ENCODE results near the gene CYP2A6. TPM values are rescaled to one million over a fixed set of nuclear protein-coding genes. Genes with fewer than 3 reads are reported as not detected.
"Not testable (repeated sequence)": the region's sequence is repeated elsewhere in the genome, so short reads cannot be mapped to it uniquely, and the experiment has no call there.

Gene CYP2A6
- total RNA-seq, 2 experiments from 2014 or later, result not detected

DNA sequence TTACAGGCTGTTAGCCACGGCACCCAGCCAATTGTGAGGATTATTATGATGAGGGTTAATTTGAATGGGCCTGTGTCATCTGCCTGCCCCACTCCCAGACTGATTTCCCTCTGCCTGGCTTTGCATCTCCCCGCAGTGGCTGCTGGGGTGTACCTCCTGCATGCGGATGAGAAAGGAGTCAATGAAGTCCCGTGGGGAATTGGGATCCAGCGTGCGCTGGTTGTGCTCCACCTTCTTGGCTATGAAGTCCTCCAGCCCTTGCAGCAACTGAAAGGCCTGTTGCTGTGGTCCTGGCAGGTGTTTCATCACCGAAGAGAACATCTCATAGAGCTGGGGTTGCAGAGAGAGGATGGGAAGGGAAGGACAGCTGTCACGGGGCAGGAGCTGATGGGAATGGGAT is 3.5 kb downstream of the CYP2A6 start:
- POLR2A ChIA-PET, CTCF ChIA-PET: not testable (repeated sequence)

DNA sequence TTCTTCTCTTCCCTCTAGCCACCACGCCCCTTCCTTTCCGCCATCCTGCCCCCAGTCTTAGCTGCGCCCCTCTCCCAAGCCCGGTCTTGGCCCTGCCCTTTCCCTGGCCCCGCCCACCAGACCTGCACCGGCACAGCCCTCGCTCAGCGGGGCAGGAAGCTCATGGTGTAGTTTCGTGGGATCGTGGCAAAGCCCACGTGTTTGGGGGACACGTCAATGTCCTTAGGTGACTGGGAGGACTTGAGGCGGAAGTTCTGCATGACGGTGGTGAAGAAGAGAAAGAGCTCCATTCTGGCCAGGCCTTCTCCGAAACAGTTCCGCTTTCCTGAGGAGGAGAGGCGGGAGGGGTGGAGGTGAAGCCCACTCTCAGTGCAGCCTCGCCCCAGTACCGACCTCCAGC is 6.6 kb downstream of the CYP2A6 start:
- POLR2A ChIA-PET, CTCF ChIA-PET: not testable (repeated sequence)

DNA sequence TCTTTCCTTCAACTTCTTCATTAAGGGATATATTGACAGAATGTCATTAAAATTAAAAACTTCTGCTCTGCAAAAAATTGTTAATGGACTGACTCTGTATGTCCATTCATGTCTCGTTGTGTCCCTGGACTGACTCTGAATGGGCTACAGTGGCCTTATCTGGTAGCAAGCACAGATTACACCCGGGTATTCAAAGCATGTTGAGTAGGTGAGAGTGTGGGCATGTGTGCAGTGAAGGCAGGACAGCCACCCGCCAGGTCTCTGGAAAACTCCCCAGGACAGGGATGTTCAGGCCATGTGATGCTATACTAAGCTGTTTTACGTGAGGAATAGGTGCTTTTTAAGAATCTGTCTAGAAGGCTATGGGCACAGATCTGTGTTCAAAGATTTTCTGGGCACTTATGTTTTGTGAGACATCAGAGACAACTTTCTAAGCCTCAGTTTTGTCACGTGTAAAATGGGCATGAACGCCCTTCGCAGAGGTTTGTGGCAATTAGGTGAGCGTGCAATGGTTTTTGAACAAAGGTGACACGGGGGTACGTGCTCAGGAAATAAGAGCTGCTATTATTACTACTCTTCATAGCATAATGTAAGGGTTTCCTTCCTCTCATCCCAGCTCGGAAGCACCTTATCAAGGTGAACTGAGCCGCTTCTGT is 7.1 kb downstream of the CYP2A6 start:
- POLR2A ChIA-PET, result interaction anchor here (0.5 kb wide), 1 partner anchor 10 kb away, joined by 4 read pairs; no protein-coding TSS in a partner anchor
- CTCF ChIA-PET, result not testable (repeated sequence)

DNA sequence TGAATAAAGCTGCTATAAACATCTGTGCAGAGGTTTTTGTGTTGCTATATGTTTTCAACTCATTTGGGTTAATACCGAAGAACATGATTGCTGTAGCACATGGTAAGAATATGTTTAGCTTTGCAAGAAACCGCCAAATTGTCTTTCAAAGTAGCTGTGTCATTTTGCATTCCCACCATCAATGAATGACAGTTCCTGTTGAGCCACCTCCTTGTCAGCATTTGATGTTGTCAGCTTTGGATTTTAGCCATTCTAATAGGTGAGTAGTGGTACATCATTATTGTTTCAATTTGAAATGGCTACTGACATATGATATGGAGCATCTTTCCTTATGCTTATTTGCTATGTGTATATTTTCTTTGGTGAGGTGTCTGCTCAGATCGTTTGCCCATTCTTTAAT is 8.2 kb downstream of the CYP2A6 start:
- CTCF ChIA-PET, POLR2A ChIA-PET: not testable (repeated sequence)

DNA sequence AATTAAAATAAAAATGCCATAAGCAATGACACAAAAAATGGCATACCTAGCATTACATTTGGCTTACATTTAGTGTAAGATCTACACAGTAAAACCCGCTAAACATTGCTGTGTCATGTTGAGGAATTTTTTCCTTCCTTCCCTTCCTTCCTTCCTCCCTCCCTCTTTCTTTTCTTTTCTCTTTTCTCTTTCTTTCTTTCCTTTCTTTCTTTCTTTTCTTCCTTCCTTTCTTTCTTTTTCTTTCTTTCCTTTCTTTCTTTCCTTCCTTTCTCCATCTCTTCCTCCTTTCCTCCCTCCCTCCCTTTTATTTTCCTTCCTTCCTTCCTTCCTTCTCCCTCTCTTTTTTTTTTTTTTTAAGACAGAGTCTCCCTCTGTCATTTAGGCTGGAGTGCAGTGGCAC is 11.8 kb downstream of the CYP2A6 start:
- POLR2A ChIA-PET, CTCF ChIA-PET: not testable (repeated sequence)

DNA sequence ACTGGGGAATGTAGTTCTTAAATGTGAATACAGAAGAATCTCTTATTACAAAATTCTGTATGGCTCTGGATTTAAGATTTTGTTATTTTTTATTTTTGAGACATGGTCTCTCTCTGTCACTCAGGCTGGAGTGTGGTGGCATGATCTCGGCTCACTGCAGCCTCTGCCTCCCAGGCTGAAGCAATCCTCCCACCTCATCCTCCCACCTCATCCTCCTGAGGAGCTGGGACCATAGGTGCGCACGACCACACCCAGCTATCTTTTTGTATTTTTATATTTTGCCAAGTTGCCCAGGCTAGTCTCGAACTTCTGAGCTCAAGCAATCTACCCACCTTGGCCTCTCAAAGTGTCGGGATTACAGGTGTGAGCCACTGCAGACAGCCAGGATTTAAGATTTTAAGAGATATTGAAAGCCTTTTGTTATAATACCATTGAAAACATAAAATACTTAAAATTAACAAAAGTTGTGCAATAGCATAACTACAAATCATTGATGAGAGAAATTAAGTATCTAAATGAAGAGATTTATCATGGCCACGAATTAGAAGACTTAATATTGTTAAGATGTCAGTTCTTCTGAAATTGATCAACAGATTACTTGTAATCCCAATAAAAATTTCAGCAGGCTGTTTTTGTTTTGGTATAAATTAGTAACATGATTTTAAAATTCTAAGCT is 13.4 kb downstream of the CYP2A6 start:
- CTCF ChIA-PET, result no interaction called here
- POLR2A ChIA-PET, result no interaction called here

DNA sequence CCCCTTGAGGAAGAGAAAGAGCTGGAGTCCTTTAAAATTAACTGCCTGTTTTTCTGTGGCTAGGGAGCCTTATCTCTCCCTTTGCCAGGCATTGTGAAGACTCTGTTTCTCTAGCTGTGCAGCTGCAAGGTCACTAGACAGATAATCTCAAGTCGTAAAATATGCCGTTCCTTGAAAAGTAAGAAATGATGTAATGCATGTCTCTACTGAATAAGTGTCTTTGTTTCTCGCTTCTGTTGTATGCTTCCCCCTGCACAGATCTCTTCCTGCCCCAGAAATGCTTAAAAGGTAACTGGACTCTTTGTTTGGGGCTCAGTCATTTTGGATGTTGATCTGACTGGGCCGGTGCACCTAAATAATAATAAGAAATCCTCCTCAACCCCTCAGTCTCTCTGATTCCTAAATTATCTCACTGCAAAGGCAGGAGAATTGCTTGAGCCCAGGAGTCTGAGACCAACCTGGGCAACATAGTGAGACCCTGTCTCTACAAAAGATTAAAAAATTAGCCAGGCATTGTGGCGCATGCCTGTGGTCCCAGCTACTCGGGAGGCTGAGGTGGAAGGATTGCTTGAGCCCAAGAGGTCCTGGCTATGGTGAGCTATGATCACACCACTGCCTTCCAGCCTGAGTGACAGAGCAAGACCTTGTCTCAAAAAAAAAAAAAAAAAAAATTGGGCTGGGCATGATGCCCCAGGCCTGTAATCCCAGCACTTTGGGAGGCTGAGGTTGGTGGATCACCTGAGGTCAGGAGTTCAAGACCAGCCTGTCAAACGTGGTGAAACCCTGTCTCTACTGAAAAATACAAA is 16.3 kb downstream of the CYP2A6 start:
- POLR2A ChIA-PET, CTCF ChIA-PET: not testable (repeated sequence)

DNA sequence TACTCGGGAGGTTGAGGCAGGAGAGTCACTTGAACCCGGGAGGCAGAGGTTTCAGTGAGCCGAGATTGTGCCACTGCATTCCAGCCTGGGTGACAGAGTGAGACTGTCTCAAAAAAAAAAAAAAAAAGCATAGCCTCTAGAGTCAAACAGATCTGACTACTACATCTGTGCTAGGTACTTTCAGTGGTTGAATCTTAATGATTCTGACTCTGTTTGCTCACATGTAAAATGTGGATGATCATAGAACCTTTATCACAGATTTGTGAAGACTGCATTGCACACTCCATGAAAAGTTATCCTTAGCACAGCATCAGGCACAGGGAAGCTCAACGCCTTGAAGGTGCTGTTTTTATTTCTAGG is 17.8 kb downstream of the CYP2A6 start:
- POLR2A ChIA-PET, result not testable (repeated sequence)
- CTCF ChIA-PET, result interaction anchor here (0.7 kb wide), 1 partner anchor 233 kb away, joined by 4 read pairs; no protein-coding TSS in a partner anchor

DNA sequence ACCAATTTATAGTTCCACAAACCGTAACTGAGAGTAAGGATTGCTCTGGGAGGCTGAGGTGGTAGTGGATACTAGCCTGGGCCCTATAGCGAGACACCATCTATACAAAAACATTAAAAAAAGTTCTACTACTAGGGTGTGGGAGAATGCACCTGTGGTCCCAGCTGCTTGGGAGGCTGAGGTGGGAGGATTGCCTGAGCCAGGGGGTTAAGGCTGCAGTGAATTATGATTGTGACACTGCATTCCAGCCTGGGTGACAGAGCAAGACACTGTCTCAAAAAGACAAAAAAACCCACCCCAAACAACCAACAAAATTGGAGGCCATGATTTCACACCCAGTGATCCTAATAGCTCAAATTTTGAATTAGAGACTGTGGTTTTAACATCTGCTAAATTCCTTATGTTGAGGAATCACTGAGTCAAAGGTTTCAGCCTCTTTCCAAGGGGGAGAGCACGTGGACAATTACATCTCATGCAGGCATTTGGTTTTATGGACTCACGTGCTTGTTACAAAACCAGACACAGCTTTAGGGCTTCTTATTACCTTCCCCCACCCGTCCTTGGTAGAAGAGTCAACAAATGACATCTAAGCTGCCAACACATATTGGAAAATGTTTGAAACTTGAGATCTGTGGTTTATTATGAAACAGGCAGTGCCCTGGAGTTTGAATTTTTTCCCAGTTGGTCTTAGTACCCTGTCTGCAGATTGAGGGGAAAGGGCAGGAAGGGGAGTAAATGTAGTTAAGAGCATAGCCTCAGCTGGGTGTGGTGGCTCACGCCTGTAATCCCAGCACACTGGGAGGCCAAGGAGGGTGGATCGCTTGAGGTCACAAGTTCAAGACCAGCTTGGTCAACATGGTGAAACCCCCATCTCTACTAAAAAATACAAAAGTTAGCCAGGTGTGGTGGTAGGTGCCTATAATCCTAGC is 18.5 kb downstream of the CYP2A6 start:
- CTCF ChIA-PET, result interaction anchor here (0.7 to 1.5 kb wide), 2 partner anchors 171 to 232 kb away, joined by 3 to 4 read pairs; no protein-coding TSS in a partner anchor
- POLR2A ChIA-PET, result no interaction called here

DNA sequence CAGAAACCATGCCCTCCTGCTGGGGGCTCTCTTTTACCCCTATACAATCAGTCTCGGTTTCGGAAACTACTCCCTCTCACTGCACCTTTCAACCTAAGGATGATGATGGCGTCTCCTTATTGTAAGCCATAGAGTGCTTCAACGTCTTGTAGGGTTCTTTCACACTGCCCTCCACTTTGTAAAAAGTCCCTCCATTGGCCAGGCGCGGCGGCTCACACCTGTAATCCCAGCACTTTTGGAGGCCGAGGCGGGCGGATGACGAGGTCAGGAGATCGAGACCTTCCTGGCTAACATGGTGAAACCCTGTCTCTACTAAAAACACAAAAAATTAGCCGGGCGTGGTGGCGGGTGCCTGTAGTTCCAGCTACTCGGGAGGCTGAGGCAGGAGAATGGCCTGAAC is 19.5 kb downstream of the CYP2A6 start:
- CTCF ChIA-PET, result interaction anchor here (1.5 kb wide), 1 partner anchor 170 kb away, joined by 3 read pairs; no protein-coding TSS in a partner anchor
- POLR2A ChIA-PET, result not testable (repeated sequence)

DNA sequence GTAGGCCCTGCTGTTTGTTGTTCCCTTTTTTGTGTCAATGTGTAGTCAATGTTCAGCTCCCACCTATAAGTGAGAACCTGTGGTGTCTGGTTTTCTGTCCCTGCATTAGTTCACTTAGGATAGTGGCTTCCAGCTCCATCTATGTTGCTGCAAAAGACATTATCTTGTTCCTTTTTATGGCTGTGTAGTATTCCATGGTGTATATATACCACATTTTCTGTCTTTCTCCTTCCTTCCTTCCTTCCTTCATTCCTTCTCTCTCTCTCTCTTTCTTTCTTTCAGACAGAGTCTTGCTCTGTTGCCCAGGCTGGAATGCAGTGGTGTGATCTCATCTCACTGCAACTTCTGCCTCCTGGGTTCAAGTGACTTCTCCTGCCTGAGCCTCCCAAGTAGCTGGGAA is 21.0 kb downstream of the CYP2A6 start:
- ChIA-PET POLR2A (no interaction called here), CTCF (no interaction called here)

DNA sequence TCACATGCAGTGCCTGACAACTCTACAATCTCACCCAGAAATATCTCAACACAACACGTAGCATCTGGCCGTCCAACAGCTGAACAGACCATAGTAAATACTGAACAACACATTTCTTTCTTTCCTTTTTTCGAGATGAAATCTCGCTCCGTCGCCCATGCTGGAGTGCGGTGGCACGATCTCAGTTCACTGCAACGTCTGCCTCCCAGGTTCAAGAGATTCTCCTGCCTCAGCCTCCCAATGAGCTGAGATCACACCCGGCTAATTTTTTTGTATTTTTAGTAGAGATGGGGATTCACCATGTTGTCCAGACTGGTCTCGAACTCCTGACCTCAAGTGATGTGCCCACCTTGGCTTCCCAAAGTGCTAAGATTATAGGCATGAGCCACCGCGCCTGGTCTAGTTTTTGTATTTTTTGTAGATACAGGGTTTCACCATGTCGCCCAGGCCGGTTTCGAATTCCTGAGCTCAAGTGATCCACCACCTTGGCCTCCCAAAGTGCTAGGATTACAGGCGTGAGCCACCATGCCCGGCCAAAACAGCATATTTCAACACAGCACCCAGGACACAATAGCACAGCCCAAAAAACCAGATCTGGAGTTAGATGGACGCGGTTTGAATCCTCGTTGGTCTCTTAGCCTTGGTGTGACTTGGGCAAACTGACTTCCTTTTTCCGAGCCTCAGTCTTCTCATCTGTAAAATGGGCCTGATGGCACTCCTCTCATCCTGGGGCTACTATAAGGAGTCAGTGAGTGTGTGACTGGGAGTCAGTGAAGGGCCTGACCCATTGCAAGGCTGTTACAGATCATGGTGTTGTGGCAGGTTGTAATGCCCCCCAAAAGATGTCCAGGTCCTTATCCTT is 22.6 kb downstream of the CYP2A6 start:
- ChIA-PET CTCF (interaction anchor here (0.6 kb wide), 1 partner anchor 548 kb away, joined by 3 read pairs; no protein-coding TSS in a partner anchor), POLR2A (interaction anchor here (0.5 kb wide), 1 partner anchor 827 kb away, joined by 4 read pairs; no protein-coding TSS in a partner anchor)

DNA sequence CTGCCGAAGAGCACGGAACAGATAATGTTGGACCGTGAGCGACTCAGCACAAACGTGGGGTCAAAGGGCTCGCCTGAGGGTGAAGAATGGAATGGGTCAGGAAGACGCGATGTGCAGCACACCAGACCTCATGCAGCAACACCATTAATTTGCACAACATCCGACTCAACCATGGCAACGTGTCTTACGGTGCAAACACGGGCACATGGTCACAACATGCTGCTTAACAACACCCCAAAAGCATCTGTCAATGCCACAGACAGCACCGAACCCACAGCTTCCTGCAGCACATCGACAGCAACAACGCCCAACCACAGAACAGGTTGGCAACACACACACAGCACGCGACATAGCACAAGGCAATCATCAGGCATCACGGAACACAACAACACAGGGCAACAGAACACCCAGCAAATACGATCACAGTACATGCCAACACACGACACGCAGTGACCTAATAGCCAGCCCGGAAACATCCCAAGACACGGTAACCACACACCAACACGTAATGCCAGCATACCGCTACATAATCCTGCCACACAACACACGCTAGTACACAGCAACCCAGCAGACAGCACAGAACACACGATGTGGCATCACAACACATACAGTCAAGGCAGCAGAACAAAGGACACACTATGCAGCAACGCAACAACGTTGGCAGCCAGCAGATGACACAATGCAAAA is 23.4 kb downstream of the CYP2A6 start:
- CTCF ChIA-PET, result not testable (repeated sequence)
- POLR2A ChIA-PET, result interaction anchor here (0.5 kb wide), 1 partner anchor 827 kb away, joined by 4 read pairs; no protein-coding TSS in a partner anchor

DNA sequence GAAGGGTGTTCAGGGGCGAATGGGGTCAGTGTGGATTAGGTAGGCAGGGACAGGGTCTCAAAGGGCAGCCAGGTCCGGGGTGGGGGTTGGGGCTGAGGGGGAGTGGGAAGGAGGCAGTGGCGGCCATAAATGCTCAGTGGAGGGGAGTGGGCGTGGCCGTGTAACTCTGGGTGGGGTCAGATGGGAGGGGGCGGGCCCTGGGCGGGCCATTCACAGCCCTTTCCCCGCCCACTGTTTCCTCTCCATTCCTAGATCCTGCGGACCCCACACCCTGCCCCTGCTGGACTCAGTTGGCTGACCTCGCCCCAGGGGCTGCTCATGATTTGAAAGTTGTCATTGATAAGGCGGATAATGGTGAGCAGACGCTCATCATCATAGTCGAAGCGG is 23.9 kb downstream of the CYP2A6 start:
- CTCF ChIA-PET, POLR2A ChIA-PET: not testable (repeated sequence)

DNA sequence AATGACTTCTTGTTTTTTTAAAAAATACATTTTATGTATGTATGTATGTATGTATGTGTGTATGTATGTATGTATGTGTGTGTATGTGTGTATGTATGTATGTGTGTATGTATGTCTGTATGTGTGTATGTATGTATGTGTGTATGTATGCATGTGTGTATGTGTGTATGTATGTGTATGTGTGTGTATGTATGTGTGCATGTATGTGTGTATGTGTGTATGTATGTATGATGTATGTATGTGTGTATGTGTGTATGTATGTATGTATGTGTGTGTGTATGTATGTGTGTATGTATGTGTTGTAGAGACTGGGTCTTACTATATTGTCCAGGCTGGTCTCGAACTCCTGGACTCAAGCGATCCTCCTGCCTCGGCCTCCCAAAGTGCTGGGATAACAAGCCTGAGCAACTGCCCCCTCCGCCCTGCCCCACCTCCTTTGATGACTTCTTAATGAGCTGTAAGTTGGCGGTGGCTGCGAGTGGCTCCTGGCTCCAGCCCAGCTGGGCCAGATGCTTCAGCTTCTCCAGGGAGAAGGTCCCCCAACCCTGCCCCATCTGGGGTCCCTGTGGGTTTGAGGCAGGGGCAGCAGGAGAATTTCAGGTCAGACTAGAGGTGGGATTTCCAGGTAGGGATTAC is 24.7 kb downstream of the CYP2A6 start:
- CTCF ChIA-PET, POLR2A ChIA-PET: not testable (repeated sequence)

DNA sequence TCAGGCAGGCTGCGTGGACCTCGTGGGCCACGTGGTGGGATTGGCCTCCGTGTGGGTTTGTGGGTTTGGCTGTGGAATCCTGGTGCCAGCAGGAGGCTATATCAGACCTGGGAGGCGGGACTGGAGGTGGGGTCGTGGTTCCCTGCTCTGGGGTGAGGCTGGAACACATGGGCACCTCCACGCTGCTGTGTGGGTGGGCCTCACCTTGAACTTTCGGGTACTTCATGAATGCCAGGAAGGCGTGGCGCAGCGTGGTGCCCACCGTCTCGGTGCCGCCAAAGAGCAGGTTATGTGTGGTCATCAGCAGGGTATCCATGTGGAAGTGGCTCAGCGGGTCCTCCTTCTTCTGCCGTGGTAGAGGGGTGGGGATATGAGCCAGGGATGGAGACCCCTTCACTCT is 25.3 kb downstream of the CYP2A6 start:
- CTCF ChIA-PET, result not testable (repeated sequence)
- POLR2A ChIA-PET, result interaction anchor here (0.5 kb wide), 1 partner anchor 204 kb away, joined by 3 read pairs; no protein-coding TSS in a partner anchor

DNA sequence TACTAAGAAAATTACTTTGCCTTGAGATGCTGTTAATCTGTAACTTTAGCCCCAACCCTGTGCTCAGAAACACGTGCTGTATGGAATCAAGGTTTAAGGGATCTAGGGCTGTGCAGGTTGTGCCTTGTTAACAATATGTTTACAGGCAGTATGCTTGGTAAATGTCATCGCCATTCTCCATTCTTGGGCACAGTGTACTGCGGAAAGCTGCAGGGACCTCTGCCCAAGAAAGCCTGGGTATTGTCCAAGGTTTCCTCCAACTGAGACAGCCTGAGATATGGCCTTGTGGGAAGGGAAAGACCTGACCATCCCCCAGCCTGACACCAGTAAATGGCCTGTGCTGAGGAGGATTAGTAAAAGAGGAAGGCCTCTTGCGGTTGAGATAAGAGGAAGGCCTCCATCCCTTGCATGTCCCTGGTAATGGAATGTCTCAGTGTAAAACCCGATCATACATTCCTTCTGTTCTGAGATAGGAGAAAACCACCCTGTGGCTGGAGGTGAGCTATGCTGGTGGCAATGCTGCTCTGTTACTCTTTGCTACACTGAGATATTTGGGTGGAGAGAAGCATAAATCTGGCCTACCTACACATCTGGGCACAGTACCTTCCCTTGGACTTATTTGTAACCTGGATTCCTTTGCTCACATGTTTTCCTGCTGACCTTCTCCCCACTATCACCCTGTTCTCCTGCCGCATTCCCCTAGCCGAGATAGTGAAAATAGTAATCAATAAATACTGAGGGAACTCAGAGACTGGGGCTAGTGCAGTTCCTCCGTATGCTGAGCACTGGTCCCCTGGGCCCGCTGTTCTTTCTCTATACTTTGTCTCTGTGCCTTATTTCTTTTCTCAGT is 27.3 kb downstream of the CYP2A6 start:
- POLR2A ChIA-PET, result not testable (repeated sequence)
- CTCF ChIA-PET, result interaction anchor here (0.7 kb wide), 2 partner anchors 12 to 770 kb away, joined by 3 read pairs; no protein-coding TSS in a partner anchor

Measured in activated CD8-positive, alpha-beta memory T cell treated with anti-CD3 and anti-CD28 coated beads for 36 hours (primary cell).